ENCODE results near the gene CADM1. TPM values are rescaled to one million over a fixed set of nuclear protein-coding genes. Genes with fewer than 3 reads are reported as not detected.

CADM1 gene
- polyA plus RNA-seq, 12 donors, result 25.2 to 123 (median 31.1) TPM

DNA sequence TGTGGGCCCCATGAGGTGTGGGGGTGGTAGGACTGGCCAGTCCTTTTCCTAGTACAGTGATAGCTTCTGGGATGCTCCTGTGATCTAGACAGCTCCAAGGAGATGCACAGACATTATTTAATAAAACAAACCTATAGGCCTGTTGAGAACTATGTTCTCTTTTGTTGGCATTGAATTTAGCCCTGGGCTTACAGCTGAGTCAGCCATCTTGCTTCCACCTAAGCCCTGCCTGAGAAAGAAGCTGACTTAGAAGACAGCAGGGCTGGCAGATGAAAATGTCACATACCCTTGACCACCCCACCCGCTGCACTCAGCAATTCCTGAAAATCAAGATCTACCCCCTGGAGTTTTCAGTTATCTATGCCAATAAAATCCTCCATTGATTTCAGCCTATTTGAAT is 353.2 kb downstream of the CADM1 start:
- DNase-seq, result no peak

DNA sequence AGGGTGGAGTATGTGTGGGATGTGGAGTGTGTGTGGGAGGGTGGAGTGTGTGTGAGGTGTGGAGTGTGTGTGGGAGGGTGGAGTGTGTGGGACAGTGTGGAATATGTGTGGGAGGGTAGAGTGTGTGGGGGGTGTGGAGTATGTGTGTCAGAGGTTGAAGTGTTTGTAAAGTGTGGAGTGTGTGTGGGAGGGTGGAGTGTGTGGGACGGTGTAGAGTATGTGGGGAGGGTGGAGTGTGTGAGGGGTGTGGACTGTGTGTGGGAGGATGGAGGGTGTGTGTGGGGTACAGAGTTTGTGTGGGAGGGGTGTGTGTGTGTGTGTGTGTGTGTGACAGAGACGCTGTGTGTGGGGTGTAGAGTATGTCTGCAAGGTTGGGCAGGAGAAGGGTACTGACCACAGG is 355.5 kb downstream of the CADM1 start:
- DNase-seq, result no peak

DNA sequence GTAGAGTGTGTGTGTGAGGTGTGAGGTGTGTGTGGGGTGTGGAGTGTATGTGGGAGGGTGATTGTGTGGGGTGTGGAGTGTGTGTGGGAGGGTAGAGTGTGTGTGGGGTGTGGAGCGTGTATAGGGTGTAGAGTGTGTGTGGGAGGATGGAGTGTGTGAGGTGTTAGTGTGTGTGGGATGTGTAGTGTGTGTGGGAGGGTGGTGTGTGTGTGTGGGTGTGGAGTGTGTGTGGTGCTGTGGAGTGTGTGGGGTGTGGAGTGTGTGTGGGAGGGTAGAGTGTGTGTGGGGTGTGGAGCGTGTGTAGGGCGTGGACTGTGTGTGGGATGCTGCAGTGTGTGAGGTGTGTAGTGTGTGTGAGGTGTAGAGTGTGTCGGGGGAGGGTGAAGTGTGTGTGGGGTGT is 356.1 kb downstream of the CADM1 start:
- DNase-seq, result no peak

DNA sequence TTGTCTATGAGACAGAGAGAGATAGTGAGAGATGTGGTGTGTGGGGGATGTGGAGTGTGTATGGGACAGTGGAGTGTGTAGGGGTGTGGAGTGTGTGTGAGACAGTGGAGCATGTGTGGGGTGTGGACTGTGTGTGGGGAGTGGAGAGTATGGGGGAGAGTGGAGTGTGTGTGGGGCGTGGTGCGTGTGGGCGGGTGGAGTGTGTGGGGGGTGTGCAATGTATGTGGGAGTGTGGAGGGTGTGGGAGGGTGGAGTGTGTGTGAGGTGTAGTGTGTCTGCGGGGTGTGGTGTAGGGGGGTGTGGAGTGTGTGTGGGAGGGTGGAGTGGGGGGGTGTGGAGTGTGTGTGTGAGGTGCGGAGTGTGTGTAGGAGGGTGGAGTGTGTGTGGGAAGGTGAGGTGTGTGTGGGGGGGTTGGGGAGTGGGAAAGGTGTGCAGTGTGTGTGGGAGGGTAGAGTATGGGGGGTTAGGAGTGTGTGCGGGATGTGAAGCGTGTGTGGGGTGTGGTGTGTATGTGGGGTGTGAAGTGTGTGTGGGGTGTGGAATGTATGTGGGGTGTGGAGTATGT is 356.9 kb downstream of the CADM1 start:
- no peak for DNase-seq

DNA sequence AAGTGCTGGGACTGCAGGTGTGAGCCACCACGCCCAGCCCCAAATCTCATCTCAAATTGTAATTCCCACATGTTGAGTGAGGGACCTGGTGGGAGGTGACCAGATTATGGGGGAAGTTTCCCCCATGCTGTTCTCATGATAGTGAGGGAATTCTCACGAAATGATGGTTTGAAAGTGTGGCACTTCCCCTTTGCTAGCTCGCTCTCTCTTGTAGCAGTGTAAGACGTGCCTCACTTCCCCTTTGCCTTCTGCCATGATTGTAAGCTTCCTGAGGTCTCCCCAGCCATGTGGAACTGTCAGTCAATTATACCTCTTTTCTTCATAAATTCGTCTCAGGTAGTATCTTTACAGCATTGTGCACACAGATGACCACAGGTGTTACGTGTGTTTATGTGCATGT is 357.8 kb downstream of the CADM1 start:
- DNase-seq, result no peak

DNA sequence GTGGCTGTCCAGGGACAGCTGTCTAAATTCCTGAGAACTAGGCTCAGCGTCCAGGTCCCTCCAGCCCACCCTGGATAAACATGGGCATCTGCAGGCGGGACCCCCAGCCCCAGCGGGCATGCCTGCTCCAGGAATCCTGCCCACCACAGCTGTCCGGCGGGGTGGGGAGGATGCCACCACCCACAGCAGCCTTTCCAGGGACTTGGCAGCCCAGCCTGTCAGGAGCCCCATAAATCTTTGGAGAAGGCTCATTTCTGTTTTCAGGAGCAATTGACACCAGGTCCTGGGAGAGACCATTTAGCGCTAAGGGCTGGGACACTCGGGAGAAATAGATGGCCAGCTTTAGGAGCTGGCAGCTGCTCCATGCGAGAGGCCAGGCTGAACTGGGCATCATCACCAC is 358.9 kb downstream of the CADM1 start:
- DNase-seq, result no peak

DNA sequence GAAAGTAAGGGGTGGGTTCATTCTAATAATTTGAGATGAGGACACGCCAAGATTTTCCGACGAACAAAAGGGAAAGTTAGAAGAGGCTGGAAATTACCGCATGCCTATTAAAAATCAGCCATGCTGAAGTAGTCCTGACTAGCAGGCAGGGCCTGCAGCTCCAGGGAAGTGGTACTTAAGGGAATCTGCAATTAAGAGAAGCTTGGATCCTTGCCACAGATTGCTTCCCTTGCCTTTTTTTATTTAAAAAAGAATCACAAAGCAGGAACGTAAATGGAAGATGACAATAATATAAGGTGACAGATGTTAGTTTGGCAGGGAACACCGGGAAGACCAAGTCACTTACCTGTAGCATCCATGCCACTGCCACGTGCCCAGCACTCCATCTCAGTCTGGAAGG is 359.3 kb downstream of the CADM1 start:
- no peak for DNase-seq

DNA sequence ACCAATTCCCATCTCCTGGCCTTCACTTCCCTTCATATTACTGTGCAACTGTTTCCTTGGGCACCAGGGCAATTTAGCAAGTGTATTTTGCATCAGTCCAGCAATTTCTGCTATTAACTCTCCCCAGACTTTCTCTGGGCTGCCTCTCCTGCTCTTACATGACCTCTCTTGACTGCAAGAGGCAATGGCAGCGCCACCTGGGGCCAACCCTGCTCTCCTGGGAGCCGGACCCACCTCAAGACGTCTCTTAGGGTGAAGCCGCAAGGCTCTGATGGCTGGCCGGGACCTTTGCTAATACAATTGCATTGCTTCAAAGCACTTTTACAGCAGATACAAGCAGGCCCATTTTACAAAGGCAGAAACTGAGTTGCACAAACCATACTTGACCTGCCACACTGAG is 360.2 kb downstream of the CADM1 start:
- DNase-seq, result no peak

DNA sequence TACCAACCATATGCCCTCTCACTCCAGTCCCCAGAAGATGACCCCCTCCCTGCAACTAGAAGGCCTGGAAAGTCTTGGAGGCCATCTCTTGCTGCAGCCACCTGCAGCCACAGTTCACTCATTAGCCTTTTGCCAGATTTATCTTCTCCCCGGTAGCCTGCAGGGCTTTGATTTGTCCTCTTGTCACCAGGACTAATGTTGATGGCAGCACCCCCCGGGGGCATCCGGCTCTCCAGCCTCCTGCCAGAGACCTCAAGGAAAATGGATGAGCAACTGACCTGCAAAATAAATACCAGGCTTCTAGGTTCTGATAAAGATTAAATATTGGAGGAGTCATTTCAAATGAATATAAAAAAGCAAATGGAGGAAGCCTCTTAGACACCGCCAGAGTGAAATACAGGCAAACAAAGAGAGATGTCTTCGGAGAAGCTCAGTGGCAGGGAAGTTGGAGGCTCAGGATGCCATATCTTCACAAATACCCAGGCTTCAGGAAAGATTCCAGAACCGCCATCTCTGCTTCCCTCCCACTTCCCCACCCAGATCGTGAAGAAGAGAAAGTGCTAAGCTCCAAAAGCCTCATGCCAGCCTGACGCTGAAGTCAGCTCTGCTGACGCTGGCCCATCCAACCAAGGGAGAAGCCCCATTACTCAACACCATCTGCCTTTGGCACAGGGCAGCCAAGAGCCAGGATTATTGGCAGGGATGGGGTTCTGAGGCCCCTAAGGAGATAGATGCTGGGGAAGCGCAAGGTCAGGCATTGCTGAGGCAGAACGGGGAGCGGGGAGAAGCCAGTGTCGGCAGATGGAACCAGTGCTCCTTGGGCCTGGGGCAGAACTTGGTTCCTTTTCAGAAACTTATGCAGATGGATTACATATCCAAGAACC is 362.7 kb downstream of the CADM1 start:
- no peak for DNase-seq

DNA sequence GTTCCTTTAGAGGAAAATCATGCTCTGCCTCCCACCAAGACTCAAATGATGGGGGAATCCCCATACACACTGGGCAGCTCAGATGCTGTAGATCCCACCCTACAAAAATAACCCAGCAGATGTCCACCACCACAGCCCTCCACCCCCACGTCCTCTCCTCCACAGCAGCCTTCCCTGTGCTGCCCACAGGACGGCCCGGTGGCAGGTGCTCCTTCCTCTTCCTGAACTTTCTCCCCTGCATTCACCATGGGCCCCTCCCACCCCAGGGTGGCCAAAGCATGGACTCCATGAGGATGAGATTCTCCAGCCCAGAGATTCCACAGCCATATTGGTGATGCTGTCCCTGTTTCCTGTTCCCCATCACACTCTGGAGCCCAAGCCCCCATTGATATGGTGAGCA is 368.3 kb downstream of the CADM1 start:
- no peak for DNase-seq

DNA sequence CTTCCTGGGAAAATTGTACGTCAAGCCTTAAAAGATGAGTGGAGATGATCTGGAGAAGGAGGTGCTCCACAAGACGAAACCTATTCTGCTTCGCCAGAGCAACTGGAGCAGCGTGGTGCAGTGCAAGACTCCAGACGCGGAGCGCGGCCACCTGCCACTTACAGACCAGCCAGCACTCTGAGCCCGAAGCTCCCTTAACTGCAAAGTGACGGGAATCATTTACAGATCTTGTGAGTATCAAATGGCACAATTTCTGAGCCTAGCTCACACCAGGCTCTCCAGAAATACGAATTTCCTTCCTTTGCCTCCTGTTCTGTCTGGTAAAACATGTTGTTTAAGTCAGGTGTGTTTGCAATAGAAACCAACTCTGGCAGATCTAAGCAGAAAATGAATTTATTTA is 369.3 kb downstream of the CADM1 start:
- DNase-seq, result no peak

DNA sequence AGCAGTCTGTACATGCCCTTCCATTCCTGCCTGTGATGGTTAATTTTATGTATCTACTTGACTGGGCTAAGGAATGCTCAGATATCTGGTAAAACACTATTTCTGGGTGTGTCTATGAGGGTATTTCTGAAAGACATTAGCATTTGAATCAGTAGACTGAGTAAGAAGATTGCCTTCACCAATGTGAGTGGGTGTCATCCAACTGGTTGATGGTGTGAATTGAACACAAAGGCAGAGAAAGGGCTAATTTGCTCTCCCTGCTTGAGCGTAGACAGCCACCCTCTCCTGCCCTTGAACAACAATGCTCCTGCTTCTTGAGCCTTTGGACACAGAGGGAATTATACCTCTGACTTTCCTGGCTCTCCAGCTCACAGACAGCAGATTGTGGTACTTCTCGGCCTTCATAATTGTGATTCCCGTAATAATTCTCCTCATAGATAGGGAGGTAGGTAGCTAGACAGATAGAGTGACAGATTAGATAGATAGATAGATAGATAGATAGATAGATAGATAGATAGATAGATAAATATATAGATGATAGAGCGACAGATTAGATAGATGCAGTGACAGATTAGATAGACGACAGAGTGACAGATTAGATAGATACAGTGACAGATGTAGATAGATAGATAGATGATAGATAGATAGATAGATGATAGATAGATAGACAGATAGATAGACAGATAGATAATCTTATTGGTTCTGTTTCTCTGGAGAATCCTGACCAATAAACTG is 370.6 kb downstream of the CADM1 start:
- DNase-seq, result no peak

DNA sequence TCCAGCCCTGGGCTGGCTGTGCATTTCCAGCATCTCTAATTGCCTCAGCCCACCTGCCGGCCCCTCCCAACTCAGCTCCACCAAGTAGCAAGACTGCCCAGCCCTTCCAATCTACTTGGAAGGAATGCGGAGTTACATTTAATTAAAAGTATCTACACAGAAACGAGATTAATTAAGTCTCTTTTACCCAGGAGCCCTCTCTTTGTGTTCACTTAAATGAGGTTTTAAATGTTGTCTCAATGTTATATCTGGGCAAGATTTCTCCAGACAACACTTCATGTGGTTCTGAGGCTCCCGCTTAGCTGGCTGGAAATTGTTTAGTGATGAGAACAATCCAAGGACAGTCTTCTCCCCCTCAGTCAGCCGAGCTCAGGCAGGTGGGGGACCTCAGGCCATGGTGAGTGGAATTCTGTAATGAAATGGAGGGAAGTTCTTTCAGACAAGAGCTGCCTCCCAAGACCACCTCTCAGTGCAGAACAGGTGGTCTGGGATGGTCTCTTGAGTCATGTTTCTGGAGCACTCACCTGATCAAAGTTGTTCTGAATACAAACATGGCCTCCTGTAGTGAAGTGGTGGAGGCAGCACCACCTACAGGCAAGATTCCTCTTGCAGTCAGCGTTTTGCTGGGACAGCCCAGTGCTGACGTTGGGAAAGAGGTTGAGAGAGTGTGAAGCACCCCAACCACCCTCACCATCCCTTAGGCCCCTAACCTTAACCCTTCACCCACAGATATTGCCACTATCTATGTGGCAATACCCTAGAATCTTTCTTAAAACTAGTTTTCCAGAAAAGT is 371.6 kb downstream of the CADM1 start:
- no peak for DNase-seq

DNA sequence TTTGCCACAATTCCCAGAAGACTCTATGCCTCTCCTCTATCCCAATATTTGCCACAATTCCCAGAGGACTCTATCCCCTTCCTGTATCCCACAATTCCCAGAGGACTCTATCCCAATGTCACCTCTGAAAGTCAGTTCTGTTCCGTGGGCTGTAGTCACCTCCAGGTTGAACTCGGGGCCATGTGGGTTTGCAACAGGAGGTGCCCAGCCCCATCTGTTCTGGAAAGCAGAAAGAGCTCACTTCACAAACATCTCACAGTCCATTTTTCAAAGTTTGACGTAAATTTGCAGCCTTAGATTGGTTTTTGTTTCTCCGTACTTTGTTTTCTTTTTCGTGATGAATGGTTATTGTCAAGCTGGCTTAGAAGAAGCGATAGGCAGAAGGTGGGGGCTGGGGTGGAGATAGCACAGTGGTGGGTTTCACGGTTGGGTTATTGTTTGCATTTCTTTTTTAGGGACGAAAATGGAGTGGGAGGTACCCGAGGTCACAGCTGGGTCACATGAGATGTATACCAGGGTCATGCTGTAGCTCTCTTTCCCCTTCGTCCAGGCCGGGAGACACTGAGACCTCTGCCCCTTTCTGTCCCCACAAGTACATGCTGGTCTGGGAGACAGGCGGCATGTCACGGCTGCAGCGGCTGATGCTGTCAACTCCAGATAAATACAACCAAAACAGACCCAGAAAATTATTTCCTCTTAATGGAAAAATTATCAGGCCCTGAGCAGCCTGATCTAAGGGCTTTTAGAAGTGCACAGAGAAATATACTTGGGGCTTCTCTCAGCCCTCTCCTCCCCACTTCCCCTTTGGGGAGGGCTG is 374.5 kb downstream of the CADM1 start:
- DNase-seq, result no peak

DNA sequence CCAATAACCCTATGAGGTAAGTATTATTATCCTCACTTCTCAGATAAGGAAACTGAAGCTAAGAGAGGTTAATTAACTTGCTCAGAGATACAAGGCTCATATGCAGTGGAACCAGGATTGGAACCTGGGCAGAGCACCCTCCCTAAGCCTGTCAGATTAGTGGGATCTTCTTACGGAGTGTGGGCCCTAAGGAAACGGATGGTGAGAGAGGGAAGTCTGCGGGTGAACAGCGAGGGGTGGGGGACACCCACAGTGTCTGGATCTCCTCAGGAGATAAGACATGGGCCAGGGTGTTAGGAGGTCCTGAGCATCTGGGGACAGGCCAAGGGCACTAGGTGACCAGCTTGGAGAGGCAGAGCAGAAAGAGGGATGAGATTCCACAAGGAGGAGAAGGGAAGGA is 376.0 kb downstream of the CADM1 start:
- DNase-seq, result no peak

DNA sequence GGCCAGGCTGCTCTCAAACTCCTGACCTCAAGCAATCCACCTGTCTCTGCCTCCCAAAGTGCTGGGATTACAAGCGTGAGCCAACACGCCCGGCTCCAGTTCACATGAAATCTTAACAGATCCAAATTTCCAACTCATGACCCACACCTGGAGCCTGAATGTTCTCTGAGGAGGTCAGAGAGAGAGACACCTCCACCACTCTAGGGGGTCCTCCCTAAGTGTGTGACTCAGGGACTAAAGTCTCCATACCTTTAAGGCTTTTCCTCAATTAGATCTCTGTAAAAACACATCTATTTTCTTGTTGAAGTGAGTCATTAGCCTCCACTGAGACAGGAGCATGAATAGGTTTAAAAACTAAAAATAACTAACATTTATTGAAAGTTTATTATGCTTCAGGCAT is 376.4 kb downstream of the CADM1 start:
- no peak for DNase-seq

DNA sequence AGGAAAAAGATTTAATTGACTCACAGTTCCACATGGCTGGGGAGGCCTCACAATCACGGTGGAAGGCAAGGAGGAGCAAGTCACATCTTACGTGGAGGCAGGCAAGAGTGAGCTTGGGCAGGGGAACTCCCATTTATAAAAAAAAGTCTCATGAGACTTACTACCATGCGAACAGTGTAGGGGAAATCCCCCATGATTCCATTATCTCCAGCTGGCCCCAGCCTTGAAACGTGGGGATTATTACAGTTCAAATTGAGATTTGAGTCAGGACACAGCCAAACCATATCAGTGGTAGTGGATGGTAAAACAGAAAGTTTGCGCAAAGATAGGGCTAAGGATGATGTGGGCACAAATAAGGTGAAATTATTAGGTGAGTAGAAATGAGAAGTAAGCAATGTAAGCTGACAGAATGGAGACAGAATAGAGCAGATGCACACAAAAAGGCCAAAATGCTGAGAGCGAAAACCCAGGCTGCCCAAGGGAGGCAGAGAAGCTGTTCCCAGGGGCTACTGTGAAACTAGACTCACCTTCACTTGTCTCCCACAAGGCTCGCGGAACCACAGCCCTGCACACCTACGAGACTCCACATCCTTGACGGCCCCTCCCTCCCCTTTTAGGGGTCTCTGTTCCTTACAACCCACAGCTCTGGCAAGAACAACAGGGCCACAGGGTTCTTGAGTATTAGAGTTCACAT is 377.6 kb downstream of the CADM1 start:
- no peak for DNase-seq

DNA sequence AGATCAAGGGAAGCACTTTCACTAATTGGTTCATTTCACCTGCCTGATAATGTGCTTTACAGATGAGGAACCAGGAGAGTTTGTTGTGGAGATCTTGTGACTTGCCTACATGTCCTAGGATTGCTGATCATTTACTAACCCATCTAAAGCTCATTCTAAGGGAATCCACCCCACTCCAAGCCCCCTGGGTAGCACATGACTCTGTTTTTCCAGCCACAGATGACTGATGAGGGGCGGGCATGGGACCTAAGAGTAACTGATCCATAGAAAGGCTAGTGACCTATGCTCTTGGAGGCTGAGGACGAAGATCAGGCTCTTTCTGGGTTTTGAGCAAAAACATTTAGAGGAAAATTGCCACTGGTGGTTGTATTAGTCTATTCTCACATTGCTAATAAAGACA is 378.1 kb downstream of the CADM1 start:
- DNase-seq, result no peak

DNA sequence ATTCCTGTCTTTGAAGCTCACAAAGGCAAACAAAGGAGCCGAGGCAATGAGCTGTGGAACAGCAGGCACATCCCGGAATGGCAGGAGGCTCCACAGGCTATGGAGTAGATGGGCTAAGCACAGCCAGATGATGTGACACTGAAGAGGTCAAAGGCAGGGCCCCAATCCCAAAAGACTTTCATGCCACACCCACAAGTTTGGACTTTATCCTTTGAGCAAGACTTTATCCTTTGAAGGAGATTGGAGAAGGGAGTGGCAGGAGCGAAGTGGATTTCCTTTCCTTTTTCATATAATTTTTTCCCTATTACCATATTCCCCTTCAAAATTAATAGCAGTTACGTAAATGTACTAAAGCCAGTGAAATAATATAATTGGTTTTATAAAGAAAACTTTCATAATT is 379.4 kb downstream of the CADM1 start:
- no peak for DNase-seq

DNA sequence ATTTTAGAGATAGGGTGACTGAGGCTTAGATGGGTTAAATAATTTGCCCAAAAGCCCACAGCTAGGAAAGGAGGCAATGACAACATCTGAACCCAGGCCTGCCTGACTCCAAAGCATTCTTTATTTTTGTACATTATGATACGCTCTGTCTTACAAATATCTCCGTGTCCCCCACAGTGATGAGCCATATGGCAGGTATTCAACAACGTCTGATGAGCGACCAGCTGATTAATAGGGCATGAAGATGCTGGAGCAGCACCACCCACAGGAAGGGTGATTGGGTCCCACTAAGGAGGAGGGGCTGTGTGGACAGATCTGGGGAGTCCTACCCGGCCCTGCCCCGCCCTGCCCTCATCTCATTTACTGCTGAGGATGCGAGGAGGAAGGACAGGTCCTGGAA is 380.6 kb downstream of the CADM1 start:
- DNase-seq, result no peak

DNA sequence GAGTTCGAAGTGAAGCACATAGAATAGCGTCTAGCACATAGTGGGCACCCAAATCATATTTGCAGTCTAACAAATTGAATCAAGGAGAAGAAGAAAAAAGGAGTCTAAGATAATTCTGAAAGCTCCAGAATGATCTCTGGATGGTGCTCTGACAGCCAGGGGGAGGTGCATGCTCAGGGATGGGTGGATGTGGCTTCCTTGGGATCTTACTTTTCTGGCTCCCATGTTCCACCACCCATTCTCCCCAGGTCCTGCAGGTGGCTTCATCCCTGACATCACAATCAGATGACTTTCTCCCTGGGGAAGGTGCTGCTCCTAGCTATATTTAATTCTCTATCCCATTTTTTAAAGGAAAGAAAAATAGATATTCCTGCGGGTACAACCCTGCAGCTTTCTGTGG is 381.9 kb downstream of the CADM1 start:
- no peak for DNase-seq
